CD4-positive, alpha-beta T cell treated with Interleukin-15 for 1 hour (primary cell): ENCODE results near the gene ABCA1.

Source experiments
- DNase-seq: peaks from one replicate; pipeline ENCODE4 v3.0.0-alpha.2; 2020

ABCA1 gene

GRCh38 chr9:104747565-104748358, 180.2 kb downstream of the ABCA1 start, which contains the start of gene NIPSNAP3A:
NIPSNAP3A (plus strand) TSS chr9:104747683; CDS start chr9:104747793, 110 bp downstream.
- peak; percentile 88 for DNase-seq

- no peak for DNase-seq
Measured at GRCh38 chr9:104747245-104747564, 180.8 kb downstream of the ABCA1 start.

- no peak for DNase-seq
Measured at GRCh38 chr9:104746798-104747197, 181.2 kb downstream of the ABCA1 start.

- DNase-seq, result no peak
Measured at GRCh38 chr9:104746285-104746684, 181.7 kb downstream of the ABCA1 start.

- no peak for DNase-seq
Measured at GRCh38 chr9:104745852-104746251, 182.1 kb downstream of the ABCA1 start.

GRCh38 chr9:104743376-104743985, 184.5 kb downstream of the ABCA1 start:
- peak; percentile 23 for DNase-seq

GRCh38 chr9:104740621-104741020, 187.3 kb downstream of the ABCA1 start:
- DNase-seq, result no peak

GRCh38 chr9:104738452-104738851, 189.5 kb downstream of the ABCA1 start:
- no peak for DNase-seq
